ENCODE results near the gene MAML3.
A peak's percentile ranks its signal among the peaks of the same experiment; 100 is the strongest.

Gene MAML3

GRCh38 chr4:139915037-139915436 lies 238.9 kb downstream of the MAML3 start:
- DNase-seq (ENCODE audit: low read depth): no peak
- TF ChIP-seq CTCF (conservative IDR thresholded peaks at IDR 0.05; ENCODE audit: low read depth, low read length): no peak
- no peak overlapping the region for H3K4me3 ChIP-seq (ENCODE audit: low read depth, low read length)

GRCh38 chr4:139913995-139914598 lies 239.9 kb downstream of the MAML3 start:
- TF ChIP-seq CTCF (conservative IDR thresholded peaks at IDR 0.05; ENCODE audit: low read depth, low read length): no peak
- H3K4me3 ChIP-seq (ENCODE audit: low read depth, low read length): peak overlapping the region; percentile 15
- DNase-seq (ENCODE audit: low read depth): peak; percentile 83

- no peak for TF ChIP-seq CTCF (conservative IDR thresholded peaks at IDR 0.05; ENCODE audit: low read depth, low read length)
- peak; percentile 70 for DNase-seq (ENCODE audit: low read depth)
- peak overlapping the region; percentile 15 for H3K4me3 ChIP-seq (ENCODE audit: low read depth, low read length)
Measured at GRCh38 chr4:139913398-139913990, 240.5 kb downstream of the MAML3 start.

GRCh38 chr4:139912445-139912844 lies 241.5 kb downstream of the MAML3 start:
- no peak overlapping the region for H3K4me3 ChIP-seq (ENCODE audit: low read depth, low read length)
- no peak for DNase-seq (ENCODE audit: low read depth)

GRCh38 chr4:139910106-139910505 lies 243.9 kb downstream of the MAML3 start:
- DNase-seq (ENCODE audit: low read depth): no peak
- no peak overlapping the region for H3K4me3 ChIP-seq (ENCODE audit: low read depth, low read length)
- TF ChIP-seq CTCF (conservative IDR thresholded peaks at IDR 0.05; ENCODE audit: low read depth, low read length): no peak

More at GRCh38 chr4:139912445-139912844, 241.5 kb downstream of the MAML3 start:
- no peak for TF ChIP-seq CTCF (conservative IDR thresholded peaks at IDR 0.05; ENCODE audit: low read depth, low read length)

GRCh38 chr4:139908636-139909437 lies 245.1 kb downstream of the MAML3 start:
- no peak overlapping the region for H3K4me3 ChIP-seq (ENCODE audit: low read depth, low read length)
- DNase-seq (ENCODE audit: low read depth): no peak
- TF ChIP-seq CTCF (conservative IDR thresholded peaks at IDR 0.05; ENCODE audit: low read depth, low read length): no peak
